Stimulated activated CD4-positive, alpha-beta T cell treated with anti-CD3 and anti-CD28 coated beads, Interleukin-12 subunit alpha, Interleukin-12 subunit beta, amount 100 ng/mL, for 24 hours (primary cell): Measurements from ENCODE around the gene RASSF1.
"Not testable (repeated sequence)": the region's sequence is repeated elsewhere in the genome, so short reads cannot be mapped to it uniquely, and the experiment has no call there.

Experiments used
- DNase-seq, 2 experiments: peaks; one replicate each; pipeline ENCODE4 v3.0.0-alpha.2; 2020; ENCODE audit warnings: low read depth in 2 of 2

Gene RASSF1

DNA sequence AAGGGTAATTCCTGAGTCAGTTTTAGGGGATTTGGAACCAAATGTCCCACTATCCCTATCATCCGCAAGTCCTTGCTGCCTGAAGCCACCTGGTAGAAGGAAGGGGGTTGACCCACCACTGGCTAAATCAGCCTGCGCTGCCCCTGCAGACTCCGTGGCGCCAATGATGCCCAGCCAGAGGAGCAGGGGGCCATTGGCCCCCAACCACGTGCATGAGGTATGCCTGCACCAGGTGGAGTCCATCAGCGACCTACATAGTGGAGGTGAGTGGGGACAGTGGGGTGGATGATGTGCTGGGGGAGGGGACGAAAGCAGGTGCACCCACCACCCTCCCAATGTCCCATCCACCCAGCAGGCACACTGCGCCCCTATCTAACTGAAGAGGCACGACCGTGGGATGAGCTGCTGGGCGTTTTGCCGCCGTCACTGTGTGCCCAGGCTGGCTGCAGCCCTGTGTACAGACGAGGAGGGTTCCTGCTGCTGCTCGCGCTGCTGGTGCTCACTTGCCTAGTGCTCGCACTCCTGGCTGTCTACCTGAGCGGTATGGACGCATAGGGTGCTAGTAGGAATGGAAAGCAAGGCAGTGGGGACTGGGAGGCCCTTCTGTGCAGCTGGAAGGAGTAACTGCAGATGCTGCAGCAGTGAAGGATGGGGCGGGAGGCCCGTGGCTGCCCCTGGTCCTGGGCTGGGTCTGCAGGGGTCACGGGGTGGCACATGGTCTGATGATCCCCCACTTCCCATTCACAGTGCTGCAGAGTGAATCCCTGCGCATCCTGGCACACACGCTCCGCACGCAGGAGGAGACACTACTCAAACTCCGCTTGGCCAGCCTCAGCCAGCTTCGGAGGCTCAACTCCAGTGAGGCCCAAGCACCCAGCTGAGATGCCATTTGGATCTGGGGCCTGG lies 54.1 kb downstream of the RASSF1 start:
- no peak for DNase-seq

DNA sequence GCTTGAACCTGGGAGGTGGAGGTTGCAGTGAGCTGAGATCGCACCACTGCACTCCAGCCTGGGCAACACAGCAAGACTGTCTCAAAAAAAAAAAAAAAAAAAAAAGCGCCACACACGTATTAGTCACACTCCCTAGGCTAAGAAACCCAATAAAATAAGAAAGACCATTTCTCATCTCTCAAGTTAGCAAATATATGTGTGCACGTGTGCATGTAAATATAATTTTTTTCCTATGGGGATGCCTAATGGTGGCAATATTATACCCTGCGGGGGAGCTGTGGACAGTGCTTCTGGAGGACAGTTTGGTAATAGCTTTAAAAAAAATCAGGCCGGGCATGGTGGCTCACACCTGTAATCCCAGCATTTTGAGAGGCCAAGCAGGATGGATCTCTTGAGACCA lies 56.5 kb downstream of the RASSF1 start:
- DNase-seq: not testable (repeated sequence)
